Measurements from ENCODE around the gene PXMP4. TPM values are rescaled to one million over a fixed set of nuclear protein-coding genes. Genes with fewer than 3 reads are reported as not detected.

PXMP4 gene
- total RNA-seq, 1 donor: 6.7 TPM

DNA sequence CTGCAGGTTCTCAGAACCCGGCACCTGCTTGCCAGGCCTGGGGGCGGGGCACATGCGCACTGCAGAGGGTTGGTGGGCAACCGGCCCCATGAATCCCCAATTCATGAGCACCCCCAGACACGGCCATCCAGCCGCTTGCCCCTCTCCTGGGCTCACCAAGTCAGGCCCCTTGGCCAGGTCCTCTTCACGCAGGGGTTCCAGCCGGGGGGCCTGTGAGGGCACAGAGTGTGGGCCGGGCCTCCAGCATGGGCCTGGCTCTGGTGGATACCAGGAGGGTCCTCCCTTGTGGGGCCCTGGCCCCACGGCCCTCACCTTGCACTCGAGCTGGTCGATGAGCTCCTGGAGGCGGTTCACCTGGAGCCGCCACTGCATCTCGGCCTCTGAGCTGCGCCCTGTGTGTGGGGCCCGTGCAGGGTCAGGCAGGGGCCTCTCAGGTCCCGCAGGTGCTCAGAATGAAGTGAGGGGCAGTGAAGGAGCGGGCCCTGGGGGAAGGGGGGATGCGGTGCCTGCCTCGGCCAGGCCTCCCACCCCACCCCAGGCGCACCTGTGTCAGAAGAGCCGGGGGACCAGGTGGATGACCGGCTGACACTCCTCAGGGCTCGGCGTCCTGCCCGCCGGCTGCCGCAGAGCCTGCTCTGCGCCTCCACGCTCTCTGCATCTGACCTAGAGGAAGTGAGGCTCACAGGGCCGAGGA, 60.6 kb downstream of the PXMP4 start:
- DNase-seq (ENCODE audit: low read depth in 2 of 3, low spot score in 2 of 3): no peak

DNA sequence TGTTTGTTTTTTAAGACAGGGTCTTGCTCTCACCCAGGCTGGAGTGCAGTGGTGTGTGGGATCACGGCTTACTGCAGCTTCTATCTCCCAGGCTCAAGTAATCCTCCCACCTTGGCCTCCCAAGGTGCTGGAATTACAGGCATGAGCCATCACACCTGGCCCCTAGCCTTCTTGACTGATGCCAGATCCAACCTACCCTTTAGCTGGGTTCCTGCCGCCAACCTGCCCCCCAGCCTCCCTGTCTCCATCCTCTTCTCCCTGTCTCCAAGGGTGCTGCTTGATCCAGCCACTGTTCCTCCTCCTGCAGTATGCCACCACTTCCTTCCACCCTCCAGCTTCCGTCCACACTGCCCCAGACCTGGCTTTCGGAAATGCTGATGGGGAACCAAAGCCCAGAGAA, 61.2 kb downstream of the PXMP4 start:
- DNase-seq (ENCODE audit: low read depth in 2 of 3, low spot score in 2 of 3): no peak

DNA sequence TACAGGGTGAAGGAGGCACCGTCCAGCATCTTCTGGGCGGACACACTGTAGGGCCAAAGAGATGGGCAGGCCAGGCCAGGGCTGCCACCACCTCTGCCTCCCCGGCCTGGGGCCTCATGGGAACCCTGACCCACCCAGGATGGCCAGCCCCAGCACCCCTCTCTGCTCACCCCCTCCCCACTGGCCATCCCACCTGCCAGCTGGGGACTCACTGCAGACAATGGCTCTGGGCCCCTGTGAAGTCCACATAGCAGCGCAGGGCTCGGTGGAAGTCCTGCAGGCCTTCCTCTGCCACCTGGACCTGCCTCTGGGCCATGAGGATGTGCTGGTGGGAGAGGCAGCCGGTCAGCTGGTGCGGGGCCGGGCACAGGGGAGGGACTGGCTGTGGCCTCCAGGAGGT, 61.6 kb downstream of the PXMP4 start:
- no peak for DNase-seq (ENCODE audit: low read depth in 2 of 3, low spot score in 2 of 3)

DNA sequence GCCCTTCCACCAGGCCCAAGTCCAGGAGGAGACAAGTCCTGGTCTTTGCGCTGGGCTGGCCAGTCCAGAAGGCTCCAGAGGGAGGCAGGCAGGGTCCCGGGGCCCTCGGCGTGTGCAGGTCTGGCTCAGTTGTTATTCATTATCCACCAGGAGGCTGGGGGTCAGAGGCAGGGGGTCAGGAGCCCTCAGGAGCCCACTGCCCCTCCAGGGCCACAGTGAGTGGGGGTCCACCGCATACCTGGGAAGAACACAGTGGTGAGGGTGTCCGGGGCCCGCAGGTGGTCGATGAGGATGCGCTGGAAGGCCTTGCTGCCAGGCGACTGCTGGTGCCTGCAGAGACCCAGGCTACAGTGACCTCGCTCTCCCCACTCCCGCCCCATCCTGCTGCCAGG, 62.4 kb downstream of the PXMP4 start:
- no peak for DNase-seq (ENCODE audit: low read depth in 2 of 3, low spot score in 2 of 3)

DNA sequence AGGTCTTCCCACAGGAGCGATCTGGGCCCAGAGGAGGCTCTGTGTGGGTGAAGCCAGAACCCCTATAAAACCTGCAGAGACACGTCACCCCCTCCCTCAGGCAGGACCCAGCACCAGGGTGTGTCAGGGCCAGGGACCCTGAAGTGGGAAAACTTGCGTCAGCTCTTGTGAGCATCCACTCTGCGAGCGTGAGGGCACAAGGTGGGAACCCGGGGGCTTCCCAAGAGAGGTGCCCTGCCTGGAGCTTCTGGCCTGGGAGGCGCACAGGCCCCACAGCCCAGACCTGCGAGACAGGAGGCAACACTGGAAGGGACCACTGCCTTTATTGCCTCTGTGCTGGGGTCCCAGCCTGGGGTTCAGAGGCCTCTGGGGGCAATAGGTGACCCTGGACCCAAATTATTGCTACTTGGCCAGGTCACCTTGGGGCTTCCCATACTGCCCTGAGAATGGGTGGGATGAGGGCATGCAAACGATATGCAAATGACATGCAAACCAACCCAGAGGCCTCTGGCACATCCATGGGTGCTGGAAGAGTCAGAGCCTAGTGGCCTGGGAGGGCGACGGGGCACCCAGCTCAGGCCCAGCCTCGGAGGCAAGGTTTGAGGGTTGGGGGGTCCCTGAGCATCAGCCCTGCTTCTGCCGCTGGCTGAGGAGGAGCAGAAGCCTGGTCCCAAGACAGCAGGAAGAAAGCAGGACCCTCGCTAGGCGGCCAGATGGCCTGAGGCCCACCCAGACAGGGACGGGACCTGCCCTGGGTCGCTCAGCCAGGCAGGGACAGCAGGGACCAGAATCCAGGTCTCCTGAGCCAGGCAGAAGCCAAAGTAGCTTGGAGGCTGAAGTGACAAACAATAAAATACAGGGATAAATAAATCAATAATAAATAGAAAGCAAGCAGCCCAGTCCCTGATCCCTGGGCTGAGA, 63.1 kb downstream of the PXMP4 start:
- no peak for DNase-seq (ENCODE audit: low read depth in 2 of 3, low spot score in 2 of 3)

DNA sequence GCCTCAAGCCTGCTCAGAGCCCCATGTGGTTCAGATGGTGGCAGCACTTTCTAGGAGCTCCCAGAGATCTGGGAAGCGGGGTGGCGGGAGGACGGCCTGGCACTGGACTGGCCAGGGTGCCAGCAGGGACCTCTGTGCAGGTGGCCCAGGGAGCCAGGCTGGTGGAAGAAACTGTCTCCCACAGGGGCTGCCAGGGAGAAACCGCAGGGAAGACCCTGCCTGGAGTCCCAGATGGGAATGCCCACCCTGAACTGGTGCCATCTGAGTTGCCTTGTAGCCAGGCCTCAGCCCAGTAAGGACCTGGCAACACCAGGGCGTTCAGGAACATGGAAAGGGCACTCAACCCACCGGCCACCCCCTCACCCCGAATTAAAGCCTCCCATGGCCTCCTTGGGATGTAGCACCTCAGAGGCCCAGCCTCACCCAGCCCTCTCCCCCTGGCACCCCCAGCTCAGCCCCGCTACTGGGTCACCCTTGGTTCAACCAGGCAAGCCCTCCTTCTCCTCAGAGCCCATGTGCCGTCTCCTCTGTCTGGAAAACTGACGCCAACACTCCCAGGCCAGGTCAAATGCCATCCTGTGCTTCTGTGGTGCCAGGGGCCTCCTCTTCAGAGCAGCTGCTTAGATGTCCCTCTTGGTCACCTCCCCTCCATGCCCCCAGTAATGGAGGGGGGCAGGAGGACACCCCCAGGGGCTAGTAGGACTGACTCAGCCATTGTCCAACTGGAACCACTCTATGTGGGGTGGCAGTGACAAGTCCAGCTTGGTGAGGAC, 63.9 kb downstream of the PXMP4 start:
- no peak for DNase-seq (ENCODE audit: low read depth in 2 of 3, low spot score in 2 of 3)

DNA sequence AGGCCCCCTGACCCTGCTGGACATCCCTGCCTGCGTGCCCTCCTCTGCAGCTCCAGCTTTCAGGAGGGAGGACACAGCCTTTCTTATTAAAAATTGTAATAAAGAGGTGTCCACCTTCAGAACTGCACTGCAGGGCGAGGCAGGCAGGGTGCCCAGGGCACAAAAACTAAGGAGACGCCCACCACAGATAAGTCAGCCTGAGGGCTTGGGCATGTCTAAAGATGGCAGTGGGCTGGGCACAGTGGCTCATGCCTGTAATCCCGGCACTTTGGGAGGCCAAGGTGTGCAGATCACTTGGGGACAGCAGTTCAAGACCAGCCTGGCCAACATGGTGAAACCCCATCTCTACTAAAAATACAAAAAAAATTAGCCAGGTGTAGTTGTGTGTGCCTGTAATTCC, 64.9 kb downstream of the PXMP4 start:
- no peak for DNase-seq (ENCODE audit: low read depth in 2 of 3, low spot score in 2 of 3)

DNA sequence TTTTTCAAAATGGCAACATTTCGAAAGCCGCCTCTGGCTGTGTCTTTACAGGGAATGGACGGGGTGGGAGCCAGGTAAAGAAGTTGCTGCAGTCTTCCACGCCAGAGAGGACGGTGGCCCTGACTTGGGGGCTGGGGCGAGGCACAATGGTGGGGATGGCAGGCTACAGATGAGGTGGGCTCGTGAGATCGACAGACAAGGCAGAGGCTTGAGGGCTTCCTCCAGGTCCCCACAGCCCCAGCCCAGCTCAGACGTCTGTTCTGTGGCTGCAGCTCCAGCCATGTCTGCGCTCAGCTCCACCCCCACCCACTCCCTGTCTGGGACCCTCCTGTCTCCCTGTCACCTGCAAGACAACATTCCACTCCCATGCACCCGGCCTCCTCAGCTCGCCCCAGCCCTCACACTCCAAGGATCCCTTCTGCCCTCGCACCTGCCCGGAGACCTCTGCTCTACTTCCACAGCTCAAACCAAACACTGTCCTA, 65.4 kb downstream of the PXMP4 start:
- no peak for DNase-seq (ENCODE audit: low read depth in 2 of 3, low spot score in 2 of 3)

DNA sequence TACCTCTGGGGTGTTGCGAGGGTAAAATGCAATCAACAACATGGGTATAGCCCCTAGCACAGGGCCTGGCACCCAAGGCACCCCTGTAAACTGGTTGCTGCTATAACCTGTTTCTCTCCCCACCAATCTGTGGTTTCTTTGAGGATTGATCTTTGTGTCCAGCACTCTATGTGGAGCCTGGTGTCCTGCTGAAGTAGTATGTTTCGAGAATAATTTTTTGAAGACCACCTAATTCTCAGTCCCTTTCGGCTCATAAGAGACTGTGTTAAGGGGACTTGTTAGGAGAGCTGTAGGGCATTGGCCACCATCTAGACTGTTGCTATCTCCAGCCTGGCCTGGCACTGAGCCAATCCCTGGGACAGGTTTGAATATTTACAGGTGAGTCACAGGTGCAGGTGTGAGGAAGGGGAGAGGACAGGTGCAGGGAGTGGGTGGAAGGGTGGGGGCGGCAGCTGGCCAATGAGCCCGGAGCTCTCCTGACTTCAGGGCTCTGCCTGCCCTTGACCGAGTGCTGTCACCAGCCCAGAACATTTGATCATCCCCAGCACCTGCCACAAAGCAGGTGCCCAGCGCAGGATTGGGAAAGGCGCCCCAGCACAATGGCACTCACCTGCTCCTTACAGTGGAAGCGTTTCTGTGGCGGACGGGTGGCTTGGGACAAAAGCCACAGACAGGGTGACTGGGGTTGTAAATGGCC, 66.1 kb downstream of the PXMP4 start:
- DNase-seq (ENCODE audit: low read depth in 2 of 3, low spot score in 2 of 3): no peak

DNA sequence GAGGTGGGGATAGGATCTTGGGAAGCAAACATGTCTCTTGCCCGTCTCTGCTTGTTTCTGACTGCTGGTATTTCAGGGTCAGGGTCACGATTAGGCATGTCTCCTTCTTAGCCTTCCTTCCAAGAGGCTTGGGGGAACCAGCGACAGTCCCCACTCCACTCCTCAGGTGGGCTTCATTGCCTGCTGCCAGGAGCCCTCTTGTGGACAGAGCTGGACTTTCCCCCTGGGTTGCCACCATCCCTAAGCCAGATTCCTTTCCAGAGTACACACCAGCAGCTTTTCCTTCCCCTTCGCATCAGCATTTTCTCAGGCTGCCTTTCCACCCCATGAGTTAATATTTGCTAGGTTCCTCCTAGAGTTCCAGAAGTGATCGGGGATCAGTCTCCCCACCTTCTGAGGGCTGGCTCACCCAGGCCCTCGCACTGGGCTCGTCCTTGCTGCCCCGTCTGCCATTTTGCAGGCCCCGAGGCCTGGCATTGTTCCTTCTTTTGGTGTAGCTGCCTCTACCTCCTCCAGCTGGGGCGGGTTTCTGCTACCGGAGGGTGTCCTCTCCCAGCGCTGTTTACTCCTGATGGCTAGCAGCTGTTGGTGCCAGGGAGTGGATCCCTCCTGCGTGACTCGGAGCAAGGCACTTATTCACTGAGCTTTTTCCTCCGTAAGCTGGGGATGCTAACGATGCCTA, 66.8 kb downstream of the PXMP4 start:
- DNase-seq (ENCODE audit: low read depth in 2 of 3, low spot score in 2 of 3): peak in 2 of 3 donors; percentile 59 to 71

Other genes starting within 250 kb of the PXMP4 start
- 15.1 TPM for gene CBFA2T2, start 230.2 kb downstream of the PXMP4 start, total RNA-seq
- gene C20orf144, start 58.0 kb downstream of the PXMP4 start, total RNA-seq: 0.27 TPM
- 6.2 TPM for gene ACTL10, start 53.4 kb downstream of the PXMP4 start, total RNA-seq
- 10.8 TPM for gene NECAB3, start 45.9 kb downstream of the PXMP4 start, total RNA-seq
- gene E2F1, start 33.9 kb downstream of the PXMP4 start, total RNA-seq: 13.5 TPM
- gene ZNF341, start 11.7 kb upstream of the PXMP4 start, total RNA-seq: 4.6 TPM
- gene CHMP4B, start 91.0 kb upstream of the PXMP4 start, total RNA-seq: 18.3 TPM

Measured in hematopoietic multipotent progenitor cell (in vitro differentiated cells).